ENCODE data around the gene ZNF343. TPM values are rescaled to one million over a fixed set of nuclear protein-coding genes. Genes with fewer than 3 reads are reported as not detected.

Gene ZNF343
- total RNA-seq, 1 experiment from 2014 or later, result 3.4 TPM

- Histone ChIP-seq H2BK15ac (ENCODE audit: low read depth, low read length) (no peak overlapping the region), H3K9me3 (ENCODE audit: control insufficient read depth, low read depth, low read length) (no peaks in the 10 kb centered on the region), H3K14ac (ENCODE audit: insufficient read depth, low read length) (no peak overlapping the region), H3K56ac (ENCODE audit: insufficient read length, low read depth, low read length) (no peak overlapping the region), H2AK5ac (ENCODE audit: insufficient read length, low read length) (no peak overlapping the region), H3K23ac (ENCODE audit: insufficient read length, low read depth, low read length) (no peak overlapping the region), H2BK20ac (ENCODE audit: low read depth, low read length, poor library complexity, severe bottlenecking) (no peak overlapping the region), H3T11ph (ENCODE audit: low read length) (no peak overlapping the region), H3K4me2 (ENCODE audit: insufficient read depth, insufficient read length, low read length) (no peak overlapping the region), H3K23me2 (ENCODE audit: insufficient read length, low read depth, low read length, poor library complexity, severe bottlenecking) (no peaks in the 10 kb centered on the region), H3K79me2 (ENCODE audit: insufficient read depth, low read length) (no peaks in the 10 kb centered on the region), H4K20me1 (ENCODE audit: control insufficient read depth, insufficient read depth, insufficient read length) (no peaks in the 10 kb centered on the region), H4K8ac (replicated peaks; ENCODE audit: insufficient read length, low read depth, low read length) (no peak overlapping the region), H2BK12ac (ENCODE audit: insufficient read length, low read depth, low read length) (no peak overlapping the region), H3K27ac (ENCODE audit: insufficient read length, low read depth, low read length) (no peak overlapping the region), H2BK5ac (ENCODE audit: insufficient read length, low read length) (no peak overlapping the region), H3K4ac (ENCODE audit: low read depth, low read length) (no peak overlapping the region), H3K79me1 (ENCODE audit: insufficient read depth, low read depth, low read length, poor library complexity, severe bottlenecking) (peaks cover 4% of the 10 kb centered on the region), H2AFZ (ENCODE audit: low read length) (no peak overlapping the region), H4K5ac (ENCODE audit: insufficient read length, low read depth, low read length) (no peak overlapping the region), H3K9ac (ENCODE audit: extremely low read depth, insufficient read length, low read length) (no peak overlapping the region), H3K27me3 (ENCODE audit: insufficient read depth, low read length) (no peaks in the 10 kb centered on the region), H2BK120ac (ENCODE audit: low read depth, low read length, poor library complexity, severe bottlenecking) (no peak overlapping the region), H3K4me1 (ENCODE audit: insufficient read depth, low read length) (no peaks in the 10 kb centered on the region), H3K18ac (ENCODE audit: insufficient read length, low read depth, low read length) (no peak overlapping the region), H4K91ac (ENCODE audit: insufficient read length, low read depth, low read length) (no peak overlapping the region)
- H3K36me3 Mint-ChIP-seq (ENCODE audit: insufficient read depth in 1 of 3, low read depth in 3 of 3), result peaks cover 59 to 74% (median 68%) of the 10 kb centered on the region in 3 experiments
- H3K4me3 Mint-ChIP-seq, result no peak overlapping the region
- H3K27ac Mint-ChIP-seq, result no peak overlapping the region
- no peaks in the 10 kb centered on the region for H3K4me1 Mint-ChIP-seq
- no CpG with 5 or more reads among the region's 4 CpGs for WGBS (ENCODE audit: extremely low coverage, insufficient read length, low lambda C conversion rate)
- DNase-seq, result no peak
- H3K9me3 Mint-ChIP-seq, result no peaks in the 10 kb centered on the region
- H3K27me3 Mint-ChIP-seq (ENCODE audit: low read depth), result peaks cover 1% of the 10 kb centered on the region; the same call in 1 of the 2 replicates
- no peak for TF ChIP-seq CTCF (conservative IDR thresholded peaks at IDR 0.05)
Measured at GRCh38 chr20:2460752-2461424, 47.8 kb downstream of the ZNF343 start.
